ENCODE measurements around the gene ZNF668. TPM values are rescaled to one million over a fixed set of nuclear protein-coding genes. Genes with fewer than 3 reads are reported as not detected.

Gene ZNF668
- polyA plus RNA-seq, 10 donors, result 5.8 to 11.0 (median 9.0) TPM

DNA sequence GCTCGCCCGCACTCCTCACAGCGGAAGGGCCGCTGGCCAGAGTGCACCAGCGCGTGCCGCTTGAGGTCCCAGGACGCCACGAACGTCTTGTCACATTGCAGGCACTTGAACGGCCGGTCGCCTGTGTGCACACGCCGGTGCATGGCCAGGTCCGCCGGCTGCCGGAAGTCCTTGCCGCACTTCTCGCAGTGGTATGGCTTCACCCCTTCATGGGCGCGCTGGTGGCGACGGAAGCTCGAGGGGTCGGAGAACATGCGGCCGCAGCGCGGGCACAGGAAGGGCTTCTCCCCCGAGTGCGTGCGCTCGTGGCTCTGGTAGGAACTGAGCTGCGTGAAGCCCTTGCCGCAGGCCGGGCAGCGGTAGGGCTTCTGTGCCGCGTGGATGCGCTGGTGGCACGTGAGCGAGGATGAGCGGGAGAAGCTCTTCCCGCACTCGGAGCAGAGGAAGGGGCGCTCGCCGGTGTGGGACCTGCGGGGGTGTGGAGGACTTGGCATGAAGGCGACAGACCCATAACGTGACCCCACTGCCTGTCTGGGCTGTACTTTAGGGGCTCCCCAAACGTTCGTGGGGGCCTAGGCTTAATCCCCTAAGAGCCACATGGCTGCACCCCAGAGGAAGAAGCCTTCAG, 12.1 kb downstream of the ZNF668 start:
- no peak for DNase-seq

DNA sequence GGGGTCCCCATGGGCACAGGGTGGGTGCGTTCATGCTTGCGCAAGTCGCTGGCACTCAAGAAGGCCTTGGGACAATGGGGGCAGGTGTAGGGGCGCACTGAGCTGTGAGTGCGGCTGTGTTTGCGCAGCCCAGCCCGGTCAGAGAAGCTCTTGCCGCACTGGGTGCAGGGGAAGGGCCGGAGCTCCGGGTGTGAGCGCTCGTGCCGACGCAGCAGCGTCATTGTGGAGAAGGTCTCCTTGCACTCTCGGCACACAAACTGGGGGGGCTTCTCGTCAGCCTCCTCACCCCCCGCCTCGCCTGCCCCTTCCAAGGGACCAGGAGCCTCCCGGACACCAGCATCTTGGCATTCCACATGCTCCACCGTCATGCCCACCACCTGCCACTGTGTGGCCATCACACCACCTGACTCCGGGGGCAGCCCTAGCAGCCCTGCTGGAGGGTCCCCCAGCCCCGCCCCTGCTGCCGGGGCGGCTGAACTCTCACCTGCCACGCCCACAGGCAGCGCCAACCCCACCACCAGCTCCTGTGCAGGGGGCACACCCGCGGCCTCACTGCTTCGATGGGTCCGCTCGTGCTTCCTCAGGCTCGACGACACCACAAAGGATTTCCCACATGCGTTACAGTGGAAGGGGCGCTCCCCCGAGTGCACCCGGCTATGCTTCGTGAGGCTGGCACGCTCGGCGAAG, 12.8 kb downstream of the ZNF668 start:
- DNase-seq, result no peak

DNA sequence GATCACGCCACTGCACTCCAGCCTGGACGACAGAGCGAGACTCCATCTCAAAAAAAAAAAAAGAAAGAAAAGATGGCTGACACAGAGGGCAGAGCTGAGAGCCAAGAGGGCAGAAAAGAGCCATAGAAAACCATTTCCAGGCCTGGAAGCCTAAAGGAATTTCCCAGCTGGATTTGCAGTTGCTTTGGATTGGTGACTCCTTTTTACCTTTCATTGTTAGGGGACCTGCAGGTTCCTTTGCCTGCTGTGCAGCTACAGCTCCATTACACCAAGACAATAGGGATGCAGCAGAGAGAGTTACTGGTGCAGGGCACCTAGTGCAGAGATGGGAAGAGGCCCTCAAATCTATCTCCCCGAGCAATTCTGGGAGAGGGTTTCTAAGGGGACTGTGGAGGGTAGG, 18.4 kb downstream of the ZNF668 start:
- no peak for DNase-seq

- DNase-seq, result peak in 1 of 3 donors; percentile 68
Observed at GRCh38 chr16:31052114-31052513, 21.9 kb downstream of the ZNF668 start.

GRCh38 chr16:31050280-31051030, 23.6 kb downstream of the ZNF668 start:
- DNase-seq, result peak in 1 of 3 donors; percentile 28

GRCh38 chr16:31043898-31044481, 30.1 kb downstream of the ZNF668 start:
- no peak for DNase-seq

DNA sequence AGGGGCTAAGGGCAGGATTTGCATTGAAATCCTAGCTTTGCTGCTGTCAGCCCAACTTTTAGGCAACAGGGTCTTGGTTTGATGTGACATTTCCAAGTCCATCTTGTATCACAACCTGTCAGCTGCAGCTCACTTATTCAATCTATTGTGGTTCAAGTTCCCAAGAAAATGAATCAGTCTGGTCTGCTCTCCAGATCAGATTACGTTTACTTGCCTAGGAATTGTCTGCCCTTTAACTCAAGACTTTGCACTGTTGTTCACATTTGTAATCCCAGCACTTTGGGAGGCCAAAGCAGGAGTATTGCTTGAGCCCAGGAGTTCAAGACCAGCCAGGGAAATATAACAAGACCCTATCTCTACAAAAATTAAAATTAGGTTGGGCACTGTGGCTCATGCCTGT, 30.7 kb downstream of the ZNF668 start:
- no peak for DNase-seq

DNA sequence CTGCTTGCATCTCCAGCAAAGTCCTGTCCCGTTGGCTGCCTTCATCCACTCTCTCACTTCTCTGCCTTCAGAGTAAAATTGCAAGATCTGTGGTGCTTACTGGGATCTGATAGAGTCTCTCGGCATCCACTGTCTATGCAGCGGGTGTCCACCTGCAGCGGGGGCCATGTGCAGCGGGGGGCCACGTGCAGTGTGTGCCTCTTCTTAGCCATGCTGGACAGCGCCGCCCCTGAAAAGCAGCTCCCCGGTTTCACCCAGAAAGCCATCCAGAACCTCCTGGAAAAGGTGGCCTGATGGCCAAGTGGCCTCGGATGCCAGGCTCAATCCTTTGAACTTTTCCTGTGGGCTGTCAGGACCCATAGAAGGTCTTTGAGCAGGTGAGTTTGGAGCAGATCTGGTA, 31.2 kb downstream of the ZNF668 start:
- no peak for DNase-seq

GRCh38 chr16:31038993-31039392, 35.0 kb downstream of the ZNF668 start:
- DNase-seq, result no peak

GRCh38 chr16:31036691-31037090, 37.3 kb downstream of the ZNF668 start:
- DNase-seq, result no peak

GRCh38 chr16:31033709-31034492, 40.1 kb downstream of the ZNF668 start:
- peak; percentile 84 to 95 (median 92) for DNase-seq

DNA sequence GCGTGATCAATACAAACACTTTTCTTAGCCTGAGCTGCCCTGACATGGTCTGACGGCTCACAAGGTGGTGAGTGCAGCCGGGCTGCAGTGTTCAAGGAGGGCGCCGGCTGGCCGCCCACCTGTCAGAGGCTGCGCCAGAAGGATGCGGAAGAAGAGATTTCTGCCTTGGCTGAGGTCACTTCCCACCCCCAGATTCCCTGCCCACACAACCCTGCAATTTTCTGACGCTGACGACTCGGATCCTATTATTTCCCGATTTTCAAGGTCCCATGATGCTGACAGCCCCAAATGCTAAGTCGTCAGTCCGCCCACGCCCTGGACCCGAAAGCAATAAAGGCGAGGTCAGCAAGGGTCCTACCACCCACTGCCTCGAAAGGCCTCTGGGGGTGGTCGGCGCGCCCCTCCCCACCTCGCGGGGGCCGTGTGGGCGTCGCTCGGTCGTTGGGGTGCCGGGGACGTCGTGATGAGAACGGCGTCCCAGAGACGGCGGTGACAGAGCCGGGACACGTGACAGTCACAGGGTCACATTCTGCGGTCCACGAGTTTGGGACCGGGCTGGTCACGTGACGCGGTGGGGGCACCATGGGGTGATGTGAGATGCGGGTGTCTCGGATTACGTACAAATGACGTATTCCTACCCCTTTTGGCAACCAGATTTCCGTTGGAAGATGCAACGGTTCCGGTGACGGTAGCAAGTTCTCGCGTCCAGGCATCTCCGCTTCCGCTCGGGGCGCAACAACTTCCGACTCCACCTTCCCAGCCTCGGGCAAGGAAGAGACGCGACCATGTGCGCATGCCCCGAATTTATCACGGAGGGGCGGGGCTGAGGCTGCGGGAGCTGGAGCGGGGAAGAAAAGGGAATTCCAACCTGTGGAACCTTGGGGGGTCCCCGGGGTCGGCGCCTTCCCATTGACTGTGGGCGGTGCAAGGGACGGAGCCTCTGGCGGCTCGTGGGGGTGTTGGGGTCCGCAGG, 41.0 kb downstream of the ZNF668 start, which contains the start of gene STX4:
TSS of gene STX4 (plus strand) at position 823 of the 973 bp plus-strand sequence. CDS start 248 bp downstream, outside the sequence.
- DNase-seq, result peak; percentile 97 to 99 (median 98)

GRCh38 chr16:31031276-31031675, 42.8 kb downstream of the ZNF668 start:
- DNase-seq, result no peak

DNA sequence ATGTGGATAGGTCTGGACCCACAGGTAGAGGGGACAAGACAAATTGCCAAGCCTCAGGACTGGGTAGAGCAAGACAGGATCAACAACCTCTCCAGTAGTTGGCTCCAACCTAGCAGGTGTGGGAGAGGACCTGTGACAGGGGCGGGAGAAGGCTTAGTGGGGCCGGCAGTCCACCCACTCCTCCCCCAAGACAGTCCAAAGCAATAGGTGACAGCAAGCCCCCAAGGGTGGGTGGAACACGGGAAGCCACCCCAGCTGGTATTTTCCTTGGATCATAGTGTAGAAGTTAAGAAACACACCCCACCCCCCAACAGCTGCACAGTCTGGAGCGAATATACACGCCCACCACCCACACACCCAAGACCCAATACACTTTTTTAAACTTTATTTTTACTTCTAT, 44.8 kb downstream of the ZNF668 start:
- no peak for DNase-seq

- no peak for DNase-seq
Observed at GRCh38 chr16:31025339-31025738, 48.7 kb downstream of the ZNF668 start.

- no peak for DNase-seq
Observed at GRCh38 chr16:31023627-31024226, 50.3 kb downstream of the ZNF668 start.

DNA sequence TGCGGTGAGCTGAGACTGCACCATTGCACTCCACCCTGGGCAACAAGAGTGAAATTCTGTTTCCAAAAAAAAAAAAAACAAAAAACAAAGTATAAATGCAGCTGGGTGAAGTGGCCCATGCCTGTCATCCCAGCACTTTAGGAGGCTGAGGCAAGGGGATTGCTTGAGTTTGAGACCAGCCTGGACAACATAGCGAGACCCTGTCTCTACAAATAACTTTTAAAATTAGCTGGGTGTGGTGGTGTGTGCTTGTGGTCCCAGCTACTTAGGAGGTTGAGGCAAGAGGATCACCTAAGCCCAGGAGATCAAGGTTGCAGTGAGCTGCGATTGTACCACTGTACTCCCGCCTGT, 50.8 kb downstream of the ZNF668 start:
- no peak for DNase-seq

DNA sequence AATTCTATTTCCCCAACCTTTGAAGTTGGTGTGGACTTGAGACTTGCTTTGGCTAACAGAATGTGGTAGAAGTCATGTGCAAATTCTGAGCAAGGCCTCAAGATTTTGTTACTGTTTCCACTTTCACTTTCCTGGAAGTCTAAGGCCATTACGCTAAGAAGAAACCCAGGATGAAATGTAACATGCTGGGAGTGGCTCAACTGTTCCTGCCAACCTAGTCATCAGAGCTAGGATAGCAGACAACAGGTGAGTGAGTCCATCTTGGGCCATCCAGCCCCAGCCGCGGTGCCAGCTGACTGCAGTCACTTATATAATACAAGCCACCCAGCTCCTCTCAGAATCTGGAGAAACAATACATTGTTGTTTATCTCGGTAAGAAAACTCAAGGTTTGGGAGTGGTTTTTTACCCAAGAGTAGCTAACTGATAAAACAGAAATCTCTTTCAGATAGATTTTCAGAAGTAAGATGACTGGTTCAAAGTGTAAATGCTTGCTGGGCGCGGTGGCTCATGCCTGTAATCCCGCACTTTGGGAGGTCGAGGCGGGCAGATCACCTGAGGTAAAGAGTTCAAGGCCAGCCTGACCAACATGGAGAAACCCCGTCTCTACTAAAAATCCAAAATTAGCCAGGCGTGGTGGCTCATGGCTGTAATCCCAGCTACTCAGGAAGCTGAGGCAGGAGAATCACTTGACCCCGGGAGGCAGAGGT, 51.3 kb downstream of the ZNF668 start:
- DNase-seq, result no peak

GRCh38 chr16:31020536-31020935, 53.5 kb downstream of the ZNF668 start:
- no peak for DNase-seq
